ENCODE measurements around the gene SYT14.

GRCh38 chr1:210174133-210174532 lies 236.1 kb downstream of the SYT14 start:
- no peak for TF ChIP-seq CTCF (IDR thresholded peaks at IDR 0.05)
- TF ChIP-seq POLR2A (IDR thresholded peaks at IDR 0.05), result no peak

All from heart left ventricle (tissue), 13 donors.